ENCODE results near the gene PDILT. TPM values are rescaled to one million over a fixed set of nuclear protein-coding genes. Genes with fewer than 3 reads are reported as not detected.

Gene PDILT
- total and polyA plus RNA-seq, 4 donors = not detected

DNA sequence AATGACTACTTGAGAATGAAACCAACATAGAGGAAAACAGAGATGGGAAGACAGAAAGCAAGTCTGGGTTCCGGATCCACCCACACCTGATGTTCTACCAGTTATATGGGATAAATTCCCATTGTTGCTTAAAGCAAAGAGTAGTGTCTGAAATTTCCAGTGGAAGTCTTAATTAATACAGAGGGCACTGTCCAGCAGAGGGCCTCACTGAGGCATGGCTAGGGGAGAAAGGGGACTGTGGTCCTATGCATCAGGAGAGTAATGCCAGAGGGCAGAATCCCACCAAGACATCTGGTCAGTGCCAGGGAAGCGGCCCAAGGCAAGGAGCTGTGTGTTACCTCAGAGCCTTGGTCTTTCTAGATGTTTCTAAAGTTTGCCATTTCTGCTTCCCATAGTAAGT, 44.5 kb downstream of the PDILT start:
- TF ChIP-seq CTCF (IDR thresholded peaks at IDR 0.05; ENCODE audit: control extremely low read depth, extremely low read depth) = no peak
- ATAC-seq (ENCODE audit: insufficient read depth, low FRiP score) (no peak), DNase-seq (no peak)
- H3K9me3 ChIP-seq (ENCODE audit: control insufficient read depth in 4 of 4, insufficient read depth in 3 of 4, low read length in 3 of 4) = peaks cover 0 to 2% (median 0%) of the 10 kb centered on the region in 4 donors
- no peaks in the 10 kb centered on the region for H3K4me1 ChIP-seq (ENCODE audit: control insufficient read depth in 5 of 5, insufficient read depth in 5 of 5, low read length in 5 of 5)
- no peak overlapping the region for H3K9ac ChIP-seq (ENCODE audit: insufficient read depth in 1 of 2, low read length in 2 of 2)
- no peak overlapping the region for H3K27ac ChIP-seq (ENCODE audit: low read depth in 1 of 2, low read length in 1 of 2)
- no peak overlapping the region for H3K4me3 ChIP-seq
- WGBS, 2 donors = 53 to 66% methylated on average over 2 of the region's 2 CpGs
- H3K27me3 ChIP-seq (ENCODE audit: control insufficient read depth in 3 of 3, insufficient read depth in 3 of 3, low read length in 2 of 3) = no peaks in the 10 kb centered on the region
- no peaks in the 10 kb centered on the region for H3K36me3 ChIP-seq (ENCODE audit: control insufficient read depth in 4 of 4, insufficient read depth in 4 of 4, low read length in 4 of 4)

GRCh38 chr16:20355114-20355782, 49.3 kb downstream of the PDILT start:
- TF ChIP-seq CTCF (IDR thresholded peaks at IDR 0.05; ENCODE audit: control extremely low read depth, extremely low read depth) = no peak
- H3K27ac ChIP-seq (ENCODE audit: low read depth in 1 of 2, low read length in 1 of 2) = no peak overlapping the region
- H3K36me3 ChIP-seq (ENCODE audit: control insufficient read depth in 4 of 4, insufficient read depth in 4 of 4, low read length in 4 of 4) = no peaks in the 10 kb centered on the region
- no peak overlapping the region for H3K9ac ChIP-seq (ENCODE audit: insufficient read depth in 1 of 2, low read length in 2 of 2)
- peaks cover 0 to 3% (median 0%) of the 10 kb centered on the region in 3 donors for H3K27me3 ChIP-seq (ENCODE audit: control insufficient read depth in 3 of 3, insufficient read depth in 3 of 3, low read length in 2 of 3)
- H3K4me3 ChIP-seq = no peak overlapping the region
- H3K9me3 ChIP-seq (ENCODE audit: control insufficient read depth in 4 of 4, insufficient read depth in 3 of 4, low read length in 3 of 4) = peaks cover 0 to 2% (median 0%) of the 10 kb centered on the region in 4 donors
- no peaks in the 10 kb centered on the region for H3K4me1 ChIP-seq (ENCODE audit: control insufficient read depth in 5 of 5, insufficient read depth in 5 of 5, low read length in 5 of 5)
- no peak for DNase-seq
- ATAC-seq (ENCODE audit: insufficient read depth, low FRiP score) = no peak
- WGBS, 2 donors = 71 to 72% methylated on average over 7 of the region's 7 CpGs

DNA sequence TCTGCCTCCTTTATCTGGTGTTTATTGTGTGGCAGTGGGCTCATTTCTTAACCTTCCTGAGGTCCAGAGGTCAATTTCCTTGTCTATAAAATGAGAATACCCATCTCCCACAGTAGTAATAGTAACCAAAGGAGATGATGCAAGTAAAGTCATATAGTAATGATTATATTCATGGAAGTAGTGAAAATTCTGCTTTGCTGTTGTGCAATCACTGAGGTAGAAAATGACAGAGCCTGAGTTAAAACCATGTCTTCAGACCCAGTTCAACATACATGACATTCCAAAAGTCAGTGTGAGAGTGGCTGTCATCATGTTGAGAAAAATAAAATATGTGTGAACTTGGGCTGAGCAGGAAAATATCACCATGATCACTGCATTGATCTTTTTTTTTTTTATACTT, 51.2 kb downstream of the PDILT start:
- Histone ChIP-seq H3K4me1 (ENCODE audit: control insufficient read depth in 5 of 5, insufficient read depth in 5 of 5, low read length in 5 of 5) (no peaks in the 10 kb centered on the region), H3K27me3 (ENCODE audit: control insufficient read depth in 3 of 3, insufficient read depth in 3 of 3, low read length in 2 of 3) (peaks cover 0 to 14% (median 2%) of the 10 kb centered on the region in 3 donors), H3K36me3 (ENCODE audit: control insufficient read depth in 4 of 4, insufficient read depth in 4 of 4, low read length in 4 of 4) (no peaks in the 10 kb centered on the region), H3K9me3 (ENCODE audit: control insufficient read depth in 4 of 4, insufficient read depth in 3 of 4, low read length in 3 of 4) (peaks cover 0 to 2% (median 0%) of the 10 kb centered on the region in 4 donors), H3K4me3 (no peak overlapping the region), H3K9ac (ENCODE audit: insufficient read depth in 1 of 2, low read length in 2 of 2) (no peak overlapping the region), H3K27ac (ENCODE audit: low read depth in 1 of 2, low read length in 1 of 2) (no peak overlapping the region)
- DNase-seq (no peak), ATAC-seq (ENCODE audit: insufficient read depth, low FRiP score) (no peak)
- no peak for TF ChIP-seq CTCF (IDR thresholded peaks at IDR 0.05; ENCODE audit: control extremely low read depth, extremely low read depth)

DNA sequence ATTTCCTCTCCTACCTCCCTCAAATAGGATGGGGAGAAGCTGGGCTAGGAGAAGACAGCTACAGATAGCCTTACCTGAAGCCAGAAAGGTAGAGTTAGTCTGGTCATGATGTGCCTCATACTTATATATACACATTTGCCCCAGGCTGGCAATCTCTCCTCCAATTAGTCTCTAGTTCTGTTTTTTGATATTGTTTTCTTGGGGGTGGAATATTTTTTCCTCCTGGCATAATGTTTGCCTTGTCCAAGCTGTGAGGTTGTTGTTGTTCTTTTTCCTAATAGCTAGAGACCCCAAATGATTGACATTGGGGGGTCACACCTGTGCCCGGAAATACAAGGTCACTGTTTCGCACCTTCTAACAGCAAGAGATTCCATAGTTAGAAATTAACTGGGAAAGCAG, 51.9 kb downstream of the PDILT start, which contains the start of gene UMOD:
Gene UMOD (minus strand): TSS at position 101 of the 400 bp plus-strand sequence. CDS start 1,978 bp downstream, outside the sequence.
- no peak for ATAC-seq (ENCODE audit: insufficient read depth, low FRiP score)
- no peak for DNase-seq
- no peaks in the 10 kb centered on the region for H3K36me3 ChIP-seq (ENCODE audit: control insufficient read depth in 4 of 4, insufficient read depth in 4 of 4, low read length in 4 of 4)
- H3K27me3 ChIP-seq (ENCODE audit: control insufficient read depth in 3 of 3, insufficient read depth in 3 of 3, low read length in 2 of 3) = peaks cover 0 to 14% (median 2%) of the 10 kb centered on the region in 3 donors
- 69 to 94% methylated on average over 2 of the region's 2 CpGs for WGBS, 2 donors
- no peak within 1 kb of the TSS for H3K4me3 ChIP-seq
- no peaks in the 10 kb centered on the region for H3K4me1 ChIP-seq (ENCODE audit: control insufficient read depth in 5 of 5, insufficient read depth in 5 of 5, low read length in 5 of 5)
- no peak within 1 kb of the TSS for H3K9ac ChIP-seq (ENCODE audit: insufficient read depth in 1 of 2, low read length in 2 of 2)
- no peak for TF ChIP-seq CTCF (IDR thresholded peaks at IDR 0.05; ENCODE audit: control extremely low read depth, extremely low read depth)
- no peak within 1 kb of the TSS for H3K27ac ChIP-seq (ENCODE audit: low read depth in 1 of 2, low read length in 1 of 2)
- peaks cover 0 to 2% (median 0%) of the 10 kb centered on the region in 4 donors for H3K9me3 ChIP-seq (ENCODE audit: control insufficient read depth in 4 of 4, insufficient read depth in 3 of 4, low read length in 3 of 4)

All from lung (tissue), 12 donors.